ENCODE measurements around the gene OTOG. TPM values are rescaled to one million over a fixed set of nuclear protein-coding genes. Genes with fewer than 3 reads are reported as not detected.

OTOG gene
- total RNA-seq, 3 donors from 2014 or later (not counting 1 experiment from before 2014, with no cell fraction given) = not detected

- Histone ChIP-seq H3K4me1 (ENCODE audit: control insufficient read depth, insufficient read depth, low read length) (no peaks in the 10 kb centered on the region), H3K4me3 (ENCODE audit: low read length) (no peak overlapping the region), H3K27me3 (ENCODE audit: control insufficient read depth, insufficient read depth, low read length) (no peaks in the 10 kb centered on the region), H3K9me3 (ENCODE audit: control insufficient read depth, insufficient read depth, low read length) (no peaks in the 10 kb centered on the region), H3K27ac (ENCODE audit: low read length) (no peak overlapping the region), H3K36me3 (ENCODE audit: control insufficient read depth, insufficient read depth, low read length) (no peaks in the 10 kb centered on the region)
- TF ChIP-seq CTCF (IDR thresholded peaks at IDR 0.05) = no peak
- Mint-ChIP-seq H3K9me3 (no peaks in the 10 kb centered on the region), H3K4me3 (no peak overlapping the region), H3K4me1 (no peaks in the 10 kb centered on the region), H3K27me3 (ENCODE audit: low read depth in 2 of 2) (no peaks in the 10 kb centered on the region), H3K36me3 (no peaks in the 10 kb centered on the region), H3K27ac (no peak overlapping the region)
- no peak for DNase-seq
- no peak for ATAC-seq
- WGBS (ENCODE audit: insufficient coverage) = 91% methylated on average over 2 of the region's 4 CpGs
- intact Hi-C loops (cut with micrococcal nuclease) = loop anchor here (10.0 kb wide), 1 partner anchor 560 kb away; no protein-coding TSS in a partner anchor
These were observed 41.9 kb upstream of the OTOG start for GRCh38 chr11:17505146-17505545.

- Mint-ChIP-seq H3K9me3 (no peaks in the 10 kb centered on the region), H3K27ac (no peak overlapping the region), H3K4me1 (no peaks in the 10 kb centered on the region), H3K4me3 (no peak overlapping the region), H3K36me3 (no peaks in the 10 kb centered on the region), H3K27me3 (ENCODE audit: low read depth in 2 of 2) (no peaks in the 10 kb centered on the region)
- Histone ChIP-seq H3K9me3 (ENCODE audit: control insufficient read depth, insufficient read depth, low read length) (no peaks in the 10 kb centered on the region), H3K27ac (ENCODE audit: low read length) (no peak overlapping the region), H3K36me3 (ENCODE audit: control insufficient read depth, insufficient read depth, low read length) (no peaks in the 10 kb centered on the region), H3K27me3 (ENCODE audit: control insufficient read depth, insufficient read depth, low read length) (no peaks in the 10 kb centered on the region), H3K4me3 (ENCODE audit: low read length) (no peak overlapping the region), H3K4me1 (ENCODE audit: control insufficient read depth, insufficient read depth, low read length) (no peaks in the 10 kb centered on the region)
- 86% methylated on average over 6 of the region's 6 CpGs for WGBS (ENCODE audit: insufficient coverage)
- TF ChIP-seq CTCF (IDR thresholded peaks at IDR 0.05) = no peak
- DNase-seq = no peak
- intact Hi-C loops (cut with micrococcal nuclease) = loop anchor here (10.0 kb wide), 1 partner anchor 562 kb away; no protein-coding TSS in a partner anchor
- ATAC-seq = no peak
These were observed 40.7 kb upstream of the OTOG start for GRCh38 chr11:17506314-17506713.

GRCh38 chr11:17506942-17507341 lies 40.1 kb upstream of the OTOG start:
- Histone ChIP-seq H3K4me3 (ENCODE audit: low read length) (no peak overlapping the region), H3K9me3 (ENCODE audit: control insufficient read depth, insufficient read depth, low read length) (no peaks in the 10 kb centered on the region), H3K36me3 (ENCODE audit: control insufficient read depth, insufficient read depth, low read length) (no peaks in the 10 kb centered on the region), H3K4me1 (ENCODE audit: control insufficient read depth, insufficient read depth, low read length) (no peaks in the 10 kb centered on the region), H3K27ac (ENCODE audit: low read length) (no peak overlapping the region), H3K27me3 (ENCODE audit: control insufficient read depth, insufficient read depth, low read length) (no peaks in the 10 kb centered on the region)
- DNase-seq (no peak), ATAC-seq (no peak)
- TF ChIP-seq CTCF (IDR thresholded peaks at IDR 0.05) = no peak
- Mint-ChIP-seq H3K27ac (no peak overlapping the region), H3K27me3 (ENCODE audit: low read depth in 2 of 2) (peaks cover 3 to 5% of the 10 kb centered on the region in 2 donors), H3K36me3 (no peaks in the 10 kb centered on the region), H3K4me1 (no peaks in the 10 kb centered on the region), H3K4me3 (no peak overlapping the region), H3K9me3 (no peaks in the 10 kb centered on the region)
- 38% methylated on average over 3 of the region's 3 CpGs for WGBS (ENCODE audit: insufficient coverage)
- intact Hi-C loops (cut with micrococcal nuclease) = loop anchor here (10.0 kb wide), 1 partner anchor 562 kb away; no protein-coding TSS in a partner anchor

GRCh38 chr11:17507773-17508172 lies 39.3 kb upstream of the OTOG start:
- no peaks in the 10 kb centered on the region for H3K9me3 ChIP-seq (ENCODE audit: control insufficient read depth, insufficient read depth, low read length)
- H3K9me3 Mint-ChIP-seq = no peaks in the 10 kb centered on the region
- no peak for ATAC-seq
- H3K27me3 ChIP-seq (ENCODE audit: control insufficient read depth, insufficient read depth, low read length) = no peaks in the 10 kb centered on the region
- no peaks in the 10 kb centered on the region for H3K4me1 ChIP-seq (ENCODE audit: control insufficient read depth, insufficient read depth, low read length)
- H3K27ac ChIP-seq (ENCODE audit: low read length) = no peak overlapping the region
- peaks cover 6 to 8% of the 10 kb centered on the region in 2 donors for H3K27me3 Mint-ChIP-seq (ENCODE audit: low read depth in 2 of 2)
- H3K4me1 Mint-ChIP-seq = no peaks in the 10 kb centered on the region
- WGBS (ENCODE audit: insufficient coverage) = 94% methylated on average over 2 of the region's 2 CpGs
- no peak for TF ChIP-seq CTCF (IDR thresholded peaks at IDR 0.05)
- H3K36me3 Mint-ChIP-seq = no peaks in the 10 kb centered on the region
- intact Hi-C loops (cut with micrococcal nuclease) = loop anchor here (10.0 kb wide), 1 partner anchor 563 kb away; no protein-coding TSS in a partner anchor
- no peak overlapping the region for H3K27ac Mint-ChIP-seq
- no peaks in the 10 kb centered on the region for H3K36me3 ChIP-seq (ENCODE audit: control insufficient read depth, insufficient read depth, low read length)
- DNase-seq = no peak
- no peak overlapping the region for H3K4me3 Mint-ChIP-seq
- H3K4me3 ChIP-seq (ENCODE audit: low read length) = no peak overlapping the region

All from natural killer cell (primary cell).